GM12878 (cell line): Measurements from ENCODE around the gene STAT5B.

Source experiments
- CTCF ChIP-seq, 3 experiments: IDR thresholded peaks in 2 of 3; conservative IDR thresholded peaks in 1 of 3; 2 replicates each; pipeline ENCODE4 v1.5.1; 2011; ENCODE audit warnings: low read depth in 3 of 3, low read length in 3 of 3, mild to moderate bottlenecking in 3 of 3, control low read depth in 2 of 3, moderate library complexity in 2 of 3, inconsistent platforms in 1 of 3, mixed read lengths in 1 of 3; ENCODE audit not compliant: control insufficient read depth in 2 of 3, insufficient read depth in 1 of 3; ENCODE audit errors: extremely low read depth in 1 of 3
- E2F8 ChIP-seq: fragments of 450-650 bp; IDR thresholded peaks from 2 replicates; pipeline ENCODE4 v1.6.1; 2018; ENCODE audit warnings: mild to moderate bottlenecking, low read depth, moderate library complexity; ENCODE audit not compliant: partially characterized antibody
- KLF5 ChIP-seq: fragments of 450-650 bp; IDR thresholded peaks from 2 replicates; pipeline ENCODE4 v1.6.1; 2014; ENCODE audit warnings: mild to moderate bottlenecking; ENCODE audit not compliant: partially characterized antibody
- MAX ChIP-seq: IDR thresholded peaks from 2 replicates; pipeline ENCODE4 v1.6.1; 2012; ENCODE audit warnings: low read depth, low read length, improper control_type of control experiment
- MLLT1 ChIP-seq: fragments of 450-650 bp; IDR thresholded peaks from 2 replicates; pipeline ENCODE4 v1.6.1; 2016; ENCODE audit warnings: mild to moderate bottlenecking
- REST ChIP-seq: IDR thresholded peaks from 2 replicates; pipeline ENCODE4 v1.6.1; 2012; ENCODE audit warnings: mild to moderate bottlenecking, low read depth, low read length
- ZBTB33 ChIP-seq: fragments of 450-650 bp; IDR thresholded peaks from 2 replicates; pipeline ENCODE4 v1.6.1; 2017; ENCODE audit warnings: mild to moderate bottlenecking

GRCh38 chr17:42249681-42250446 is 26.3 kb downstream of the STAT5B start:
- TF ChIP-seq MAX (no peak), E2F8 (no peak), CTCF (IDR thresholded peaks at IDR 0.05 in 2 of 3, conservative IDR thresholded peaks at IDR 0.05 in 1 of 3; ENCODE audit: control insufficient read depth in 2 of 3, extremely low read depth in 1 of 3, insufficient read depth in 1 of 3, low read depth in 3 of 3, low read length in 3 of 3) (no peak), MLLT1 (no peak), REST (no peak), KLF5 (no peak), ZBTB33 (no peak)
